ENCODE measurements around the gene LRRN4.

Gene LRRN4

DNA sequence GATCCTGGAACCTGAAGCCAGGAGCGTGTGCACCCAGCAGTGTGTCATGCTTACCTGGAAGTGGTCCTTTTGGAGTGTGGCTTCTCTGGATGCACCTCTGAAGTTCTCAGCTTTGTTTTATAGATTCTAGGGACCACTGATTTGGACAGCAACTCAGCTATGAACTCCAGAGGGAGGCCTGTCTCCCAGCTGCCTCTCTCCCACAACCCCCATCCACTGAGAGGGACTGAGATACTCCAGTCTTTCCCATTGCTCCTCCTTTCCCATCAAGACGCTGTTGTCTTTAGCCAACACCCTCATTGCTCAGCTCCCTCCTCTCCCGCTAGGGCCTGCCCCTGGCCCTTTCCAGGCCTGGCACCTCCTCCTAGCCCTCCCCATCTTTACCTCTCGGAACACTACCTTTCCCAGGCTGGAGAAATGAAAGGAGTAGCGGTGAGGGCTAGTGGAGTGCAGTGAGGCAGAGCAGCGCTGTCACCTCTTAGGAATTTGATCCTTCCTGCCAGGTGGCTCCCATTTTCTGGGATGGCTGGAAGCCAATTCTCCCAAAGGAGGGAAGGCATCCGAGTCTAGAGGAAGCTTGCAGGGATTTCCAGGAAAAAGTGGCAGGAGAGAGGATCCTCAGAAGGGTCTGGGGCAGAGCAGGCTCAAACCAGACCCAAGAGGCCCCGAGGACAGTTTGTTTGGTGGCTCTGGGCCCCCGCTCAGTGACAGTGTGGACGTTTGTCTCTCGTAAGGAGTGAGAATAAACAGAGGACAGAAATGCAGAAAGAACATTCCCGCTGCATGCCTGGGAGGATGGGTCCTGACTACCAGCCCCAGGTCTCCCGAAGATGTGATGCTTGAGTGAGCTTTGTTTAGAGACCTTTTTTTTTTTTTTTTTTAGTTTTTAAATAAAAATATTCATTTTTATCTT lies at the start of gene LRRN4:
Gene LRRN4 (minus strand): TSS at position 285 of the 913 bp plus-strand sequence. CDS start 1,261 bp downstream, outside the sequence.
- H3K27ac ChIP-seq = no peak within 1 kb of the TSS
- peaks cover 0 to 57% of the 10 kb centered on the region in 2 donors for H3K27me3 ChIP-seq
- no peak within 1 kb of the TSS for H3K4me3 ChIP-seq
- intact Hi-C loops (cut with DNase I; ENCODE audit: low total_unique reads) = no loop called here
- TF ChIP-seq, protein P1, sequence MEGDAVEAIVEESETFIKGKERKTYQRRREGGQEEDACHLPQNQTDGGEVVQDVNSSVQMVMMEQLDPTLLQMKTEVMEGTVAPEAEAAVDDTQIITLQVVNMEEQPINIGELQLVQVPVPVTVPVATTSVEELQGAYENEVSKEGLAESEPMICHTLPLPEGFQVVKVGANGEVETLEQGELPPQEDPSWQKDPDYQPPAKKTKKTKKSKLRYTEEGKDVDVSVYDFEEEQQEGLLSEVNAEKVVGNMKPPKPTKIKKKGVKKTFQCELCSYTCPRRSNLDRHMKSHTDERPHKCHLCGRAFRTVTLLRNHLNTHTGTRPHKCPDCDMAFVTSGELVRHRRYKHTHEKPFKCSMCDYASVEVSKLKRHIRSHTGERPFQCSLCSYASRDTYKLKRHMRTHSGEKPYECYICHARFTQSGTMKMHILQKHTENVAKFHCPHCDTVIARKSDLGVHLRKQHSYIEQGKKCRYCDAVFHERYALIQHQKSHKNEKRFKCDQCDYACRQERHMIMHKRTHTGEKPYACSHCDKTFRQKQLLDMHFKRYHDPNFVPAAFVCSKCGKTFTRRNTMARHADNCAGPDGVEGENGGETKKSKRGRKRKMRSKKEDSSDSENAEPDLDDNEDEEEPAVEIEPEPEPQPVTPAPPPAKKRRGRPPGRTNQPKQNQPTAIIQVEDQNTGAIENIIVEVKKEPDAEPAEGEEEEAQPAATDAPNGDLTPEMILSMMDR (IDR thresholded peaks at IDR 0.05) = no peak
- no peaks in the 10 kb centered on the region for H3K36me3 ChIP-seq
- peaks cover 0 to 15% (median 8%) of the 10 kb centered on the region in 4 donors for H3K4me1 ChIP-seq
- DNase-seq = no peak
- no peaks in the 10 kb centered on the region for H3K9me3 ChIP-seq

DNA sequence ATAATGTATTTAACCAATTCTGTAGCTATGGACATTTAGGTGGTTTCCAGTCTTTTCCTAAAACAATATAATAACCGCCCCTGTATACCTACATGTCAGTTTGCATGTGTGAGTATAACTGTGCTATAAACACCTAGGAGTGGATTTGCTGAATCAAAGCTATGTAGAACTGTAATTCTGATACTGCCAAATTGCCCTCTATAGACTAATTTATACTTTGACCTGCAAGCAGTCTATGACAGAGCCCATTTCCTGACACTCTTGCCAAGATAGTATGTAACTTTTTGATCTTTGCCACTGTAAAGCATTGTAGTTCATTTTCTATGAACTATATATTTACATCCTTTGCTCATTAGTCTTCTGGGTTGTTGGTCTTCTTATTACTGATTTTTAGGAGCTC lies 49.4 kb upstream of the LRRN4 start:
- no peaks in the 10 kb centered on the region for H3K36me3 ChIP-seq
- TF ChIP-seq, protein P1 (IDR thresholded peaks at IDR 0.05) = no peak
- DNase-seq = no peak
- no peaks in the 10 kb centered on the region for H3K27me3 ChIP-seq
- no peaks in the 10 kb centered on the region for H3K4me1 ChIP-seq
- H3K27ac ChIP-seq = no peak overlapping the region
- H3K9me3 ChIP-seq = no peaks in the 10 kb centered on the region
- H3K4me3 ChIP-seq = no peak overlapping the region
- intact Hi-C loops (cut with DNase I; ENCODE audit: low total_unique reads) = no loop called here

DNA sequence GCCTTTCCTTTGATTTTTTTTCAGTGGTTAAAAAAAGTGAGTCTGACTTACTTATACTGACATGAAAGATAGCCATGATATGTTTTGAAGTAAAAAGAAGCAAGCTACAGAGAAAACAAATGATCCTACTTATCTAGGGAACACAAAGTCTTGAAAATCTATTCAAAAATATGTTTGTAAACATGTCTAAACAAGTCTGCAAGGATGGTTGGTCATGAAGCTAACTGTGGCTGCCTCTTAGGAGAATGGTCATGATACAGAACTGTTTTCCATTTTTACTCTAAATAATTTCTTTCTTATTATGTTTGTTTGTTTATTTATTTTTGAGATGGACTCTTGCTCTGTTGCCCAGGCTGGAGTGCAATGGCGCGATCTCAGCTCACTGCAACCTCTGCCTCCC lies 47.5 kb upstream of the LRRN4 start:
- no peak for DNase-seq
- Histone ChIP-seq H3K4me1 (no peaks in the 10 kb centered on the region), H3K27ac (no peak overlapping the region), H3K27me3 (no peaks in the 10 kb centered on the region), H3K9me3 (no peaks in the 10 kb centered on the region), H3K4me3 (no peak overlapping the region), H3K36me3 (no peaks in the 10 kb centered on the region)
- intact Hi-C loops (cut with DNase I; ENCODE audit: low total_unique reads) = no loop called here
- TF ChIP-seq, protein P1 (IDR thresholded peaks at IDR 0.05) = no peak

DNA sequence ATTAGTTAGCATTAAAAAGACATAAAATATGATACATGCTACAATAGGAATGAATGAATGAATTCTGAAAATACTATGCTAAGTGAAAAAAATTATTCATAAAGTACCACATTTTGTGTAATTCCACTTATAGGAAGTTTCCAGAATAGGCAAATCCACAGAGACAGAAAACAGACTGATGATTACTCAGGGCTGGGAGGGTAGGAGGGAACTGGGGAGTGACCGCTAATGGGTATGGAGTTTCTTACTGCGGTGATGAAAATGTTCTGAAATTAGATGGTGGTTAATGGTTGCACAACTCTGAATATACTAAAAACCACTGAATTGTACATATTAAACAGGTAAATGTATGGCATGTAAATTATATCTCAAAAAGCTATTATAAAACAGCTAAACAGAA lies 46.4 kb upstream of the LRRN4 start:
- Histone ChIP-seq H3K4me3 (no peak overlapping the region), H3K36me3 (no peaks in the 10 kb centered on the region), H3K27ac (no peak overlapping the region), H3K27me3 (no peaks in the 10 kb centered on the region), H3K4me1 (no peaks in the 10 kb centered on the region), H3K9me3 (no peaks in the 10 kb centered on the region)
- TF ChIP-seq, protein P1 (IDR thresholded peaks at IDR 0.05) = no peak
- intact Hi-C loops (cut with DNase I; ENCODE audit: low total_unique reads) = no loop called here
- no peak for DNase-seq

DNA sequence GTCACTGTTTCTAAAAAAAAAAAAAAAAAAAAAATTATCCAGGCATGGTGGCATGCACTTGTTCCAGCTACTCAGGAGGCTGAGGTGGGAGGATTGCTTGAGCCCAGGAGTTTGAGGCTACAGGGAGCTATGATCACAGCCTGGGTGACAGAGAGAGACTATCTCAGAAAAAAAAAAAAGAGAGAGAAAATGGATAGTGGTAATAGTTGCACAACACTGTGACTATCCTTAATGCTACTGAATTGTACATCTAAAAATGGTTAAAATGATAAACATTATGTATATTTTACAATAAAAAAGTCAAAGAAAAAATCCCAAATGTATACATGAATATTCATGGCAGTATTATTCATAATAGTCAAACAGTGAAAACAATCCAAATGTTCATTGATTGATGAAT lies 46.0 kb upstream of the LRRN4 start:
- H3K36me3 ChIP-seq = no peaks in the 10 kb centered on the region
- no peaks in the 10 kb centered on the region for H3K27me3 ChIP-seq
- intact Hi-C loops (cut with DNase I; ENCODE audit: low total_unique reads) = no loop called here

More for the DNA sequence above, 46.0 kb upstream of the LRRN4 start:
- no peak for DNase-seq
- Histone ChIP-seq H3K4me1 (no peaks in the 10 kb centered on the region), H3K9me3 (no peaks in the 10 kb centered on the region), H3K4me3 (no peak overlapping the region), H3K27ac (no peak overlapping the region)
- TF ChIP-seq, protein P1 (IDR thresholded peaks at IDR 0.05) = no peak
